Stimulated activated CD4-positive, alpha-beta T cell treated with anti-CD3 and anti-CD28 coated beads, Interleukin-12 subunit alpha, Interleukin-12 subunit beta, amount 100 ng/mL, for 24 hours (primary cell): ENCODE measurements around the gene RDX.
"Not testable (repeated sequence)": the region's sequence is repeated elsewhere in the genome, so short reads cannot be mapped to it uniquely, and the experiment has no call there.

Experiments used
- DNase-seq, 2 experiments: peaks; one replicate each; pipeline ENCODE4 v3.0.0-alpha.2; 2020; ENCODE audit warnings: low read depth in 2 of 2

Gene RDX

GRCh38 chr11:110272919-110273318 lies 23.5 kb downstream of the RDX start:
- DNase-seq, result no peak

- no peak for DNase-seq
Measured at GRCh38 chr11:110269996-110270395, 26.4 kb downstream of the RDX start.

- no peak for DNase-seq
Measured at GRCh38 chr11:110268441-110268840, 28.0 kb downstream of the RDX start.

GRCh38 chr11:110262072-110262403 lies 34.4 kb downstream of the RDX start:
- DNase-seq, result no peak

DNA sequence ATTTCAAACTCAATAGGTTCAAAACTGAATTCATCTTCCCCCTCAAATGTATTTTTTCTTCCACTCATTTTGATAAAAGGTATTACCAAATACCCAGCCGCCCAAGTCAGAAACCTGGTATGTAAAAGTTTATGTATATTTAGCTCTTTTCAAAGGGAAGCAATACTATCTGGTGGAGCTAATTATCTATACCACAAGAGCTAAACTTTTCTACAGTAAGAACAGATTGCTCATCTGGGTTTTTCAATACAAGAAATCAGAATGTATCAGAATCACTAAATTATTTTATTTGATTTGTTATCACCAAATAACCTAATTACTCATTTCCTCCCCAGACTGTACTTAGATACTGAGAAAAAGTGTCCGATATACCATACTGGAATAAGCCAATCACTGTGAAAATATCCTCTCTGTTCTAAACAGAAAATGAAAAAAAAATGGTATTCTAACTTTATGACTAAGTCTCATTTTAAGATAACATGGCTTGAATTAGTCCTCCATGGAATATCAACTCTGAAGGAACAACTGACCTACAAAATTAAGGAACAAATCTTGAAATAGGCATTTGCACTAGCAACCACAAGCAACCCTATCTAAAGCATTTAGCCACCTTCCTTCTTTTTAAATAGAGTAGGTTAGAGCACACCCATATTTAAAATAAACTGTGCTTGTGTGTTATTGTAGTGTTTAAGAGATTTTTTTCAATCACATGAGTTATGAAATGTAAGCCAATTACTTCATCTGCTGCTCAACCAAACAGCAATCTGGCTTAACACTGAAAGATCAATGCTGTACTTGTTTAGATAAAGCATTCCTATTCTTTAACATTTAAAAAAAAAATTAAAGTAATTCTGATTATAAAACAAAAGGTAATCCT lies 35.0 kb downstream of the RDX start:
- DNase-seq, result no peak

DNA sequence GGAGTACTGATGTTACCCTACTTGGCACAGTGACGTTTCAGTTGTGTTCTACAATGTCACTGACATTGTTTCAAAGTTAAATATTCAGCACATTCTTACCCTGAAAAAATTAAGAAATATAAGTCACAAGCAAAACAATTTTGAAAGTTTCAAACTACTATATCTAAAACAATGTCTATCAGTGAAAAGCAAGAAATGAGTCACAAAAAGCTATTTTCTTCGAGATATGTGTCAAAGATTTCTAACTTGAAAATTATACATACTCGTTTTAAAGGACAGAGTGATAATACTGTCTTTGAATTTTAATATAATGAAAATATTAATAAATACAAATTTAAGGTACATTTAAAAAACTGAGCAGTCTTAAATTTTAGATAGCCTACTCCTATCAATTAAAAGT lies 42.9 kb downstream of the RDX start:
- no peak for DNase-seq

GRCh38 chr11:110251836-110252235 lies 44.6 kb downstream of the RDX start:
- no peak for DNase-seq

- no peak for DNase-seq
Measured at GRCh38 chr11:110250168-110250567, 46.2 kb downstream of the RDX start.

GRCh38 chr11:110249766-110250165 lies 46.6 kb downstream of the RDX start:
- no peak for DNase-seq

GRCh38 chr11:110249066-110249465 lies 47.3 kb downstream of the RDX start:
- DNase-seq, result no peak

DNA sequence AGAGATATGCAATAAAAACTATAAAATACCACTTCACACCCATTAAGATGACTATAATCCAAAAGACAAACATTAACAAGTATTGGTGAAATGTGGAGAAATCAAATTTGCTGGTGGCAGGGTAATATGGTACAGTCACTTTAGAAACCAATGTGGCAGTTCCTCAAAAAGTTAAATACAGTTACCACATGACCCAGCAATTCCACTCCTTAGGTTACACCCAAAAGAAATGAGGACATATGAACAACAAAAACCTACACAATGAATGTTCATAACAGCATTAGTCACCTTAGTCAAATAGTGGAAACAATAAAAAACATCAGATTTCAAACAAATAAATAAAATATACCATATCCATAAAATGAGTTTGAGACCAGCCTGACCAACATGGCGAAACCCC lies 52.6 kb downstream of the RDX start:
- DNase-seq, result no peak

- DNase-seq, result no peak
Measured at GRCh38 chr11:110242746-110243145, 53.7 kb downstream of the RDX start.

GRCh38 chr11:110242188-110242587 lies 54.2 kb downstream of the RDX start:
- no peak for DNase-seq

DNA sequence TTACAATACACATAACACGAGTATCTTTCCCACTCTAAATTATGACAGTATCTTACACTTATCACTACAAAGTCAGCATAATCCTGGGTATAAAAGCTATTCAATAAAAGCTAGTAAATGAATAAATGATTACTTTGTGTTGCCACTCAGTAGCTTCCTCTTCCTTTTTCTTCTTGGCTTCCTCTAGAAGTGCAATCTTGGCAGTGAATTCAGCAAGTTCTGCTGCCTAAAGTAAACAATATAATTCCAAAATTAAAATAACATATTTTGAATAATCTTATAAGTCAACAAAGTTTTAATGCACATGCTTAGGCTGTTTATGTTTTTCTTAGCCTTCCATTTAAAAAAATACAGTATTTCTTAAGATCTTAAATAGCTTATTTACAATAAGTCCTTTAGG lies 60.4 kb downstream of the RDX start:
- DNase-seq, result no peak

- DNase-seq, result no peak
Measured at GRCh38 chr11:110230377-110230776, 66.0 kb downstream of the RDX start.

DNA sequence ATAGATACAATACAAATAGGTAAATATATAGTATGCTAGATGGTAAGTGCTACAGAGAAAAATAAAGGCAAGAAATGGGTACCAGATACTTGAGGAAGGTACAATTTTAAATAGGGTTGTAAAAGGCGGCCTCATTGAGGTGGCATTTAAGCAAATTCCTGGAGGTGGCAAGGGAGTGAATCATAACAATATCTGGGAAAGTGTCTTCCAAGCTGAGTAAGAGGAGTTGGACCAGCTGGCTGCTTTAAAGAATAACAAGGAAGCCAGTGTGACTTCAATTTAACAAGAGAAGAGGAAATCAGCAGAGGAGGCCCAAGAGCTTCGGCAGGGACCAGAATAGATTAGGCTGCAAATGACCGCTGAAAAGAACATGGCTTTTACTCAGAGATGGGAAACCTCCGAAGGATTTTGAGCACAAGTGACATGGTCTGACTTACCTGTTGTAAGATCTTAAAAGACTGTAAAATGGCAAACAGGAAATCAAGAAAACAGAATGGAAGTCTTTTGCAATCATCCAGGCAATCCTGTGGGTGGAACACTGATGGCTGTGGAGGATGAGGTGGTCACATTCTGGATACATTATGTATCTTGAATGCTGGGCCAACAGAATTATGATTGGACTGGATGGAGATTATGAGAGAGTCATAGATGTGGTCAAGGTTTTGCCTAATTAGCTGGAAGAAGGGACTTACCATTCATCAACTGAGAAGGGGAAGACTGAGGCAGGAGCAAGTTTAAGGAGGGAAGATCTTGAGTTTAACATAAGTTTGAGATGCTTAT lies 77.2 kb downstream of the RDX start:
- DNase-seq, result no peak

GRCh38 chr11:110217936-110218335 lies 78.5 kb downstream of the RDX start:
- DNase-seq, result no peak

DNA sequence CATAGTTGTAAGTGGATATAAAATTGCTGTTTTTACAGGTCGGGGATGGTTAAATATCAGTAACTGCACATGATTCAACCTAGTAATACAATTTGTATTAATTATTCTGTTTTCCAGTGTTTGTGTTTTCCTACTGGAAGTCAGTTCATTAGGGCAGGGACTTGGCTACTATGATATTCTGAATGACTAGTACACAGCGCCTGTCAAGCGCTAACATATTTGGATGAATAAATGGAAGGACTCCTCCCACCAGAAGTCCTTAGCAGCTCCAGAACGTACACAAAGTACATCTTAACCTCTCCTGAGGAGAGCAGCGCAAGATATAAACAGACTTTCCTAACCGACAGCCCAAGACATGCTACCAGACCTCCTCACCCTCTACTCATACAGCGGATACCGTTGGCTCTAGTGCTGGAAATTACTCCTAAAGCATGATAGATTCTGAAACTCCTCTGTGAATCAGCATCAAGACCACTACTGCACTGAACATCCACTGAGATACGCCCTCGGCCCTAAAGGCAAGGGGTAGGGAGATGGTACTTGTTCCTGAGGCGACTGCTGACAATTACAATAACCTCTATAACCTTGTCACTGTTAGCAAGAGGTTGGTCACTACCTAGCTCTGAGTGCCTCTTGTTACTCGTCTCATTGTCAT lies 79.1 kb downstream of the RDX start:
- no peak for DNase-seq

DNA sequence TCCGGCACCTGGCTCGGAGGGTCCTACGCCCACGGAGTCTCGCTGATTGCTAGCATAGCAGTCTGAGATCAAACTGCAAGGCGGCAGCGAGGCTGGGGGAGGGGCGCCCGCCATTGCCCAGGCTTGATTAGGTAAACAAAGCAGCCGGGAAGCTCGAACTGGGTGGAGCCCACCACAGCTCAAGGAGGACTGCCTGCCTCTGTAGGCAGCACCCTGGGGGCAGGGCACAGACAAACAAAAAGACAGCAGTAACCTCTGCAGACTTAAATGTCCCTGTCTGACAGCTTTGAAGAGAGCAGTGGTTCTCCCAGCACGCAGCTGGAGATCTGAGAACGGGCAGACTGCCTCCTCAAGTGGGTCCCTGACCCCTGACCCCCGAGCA lies 87.1 kb downstream of the RDX start:
- DNase-seq, result not testable (repeated sequence)

DNA sequence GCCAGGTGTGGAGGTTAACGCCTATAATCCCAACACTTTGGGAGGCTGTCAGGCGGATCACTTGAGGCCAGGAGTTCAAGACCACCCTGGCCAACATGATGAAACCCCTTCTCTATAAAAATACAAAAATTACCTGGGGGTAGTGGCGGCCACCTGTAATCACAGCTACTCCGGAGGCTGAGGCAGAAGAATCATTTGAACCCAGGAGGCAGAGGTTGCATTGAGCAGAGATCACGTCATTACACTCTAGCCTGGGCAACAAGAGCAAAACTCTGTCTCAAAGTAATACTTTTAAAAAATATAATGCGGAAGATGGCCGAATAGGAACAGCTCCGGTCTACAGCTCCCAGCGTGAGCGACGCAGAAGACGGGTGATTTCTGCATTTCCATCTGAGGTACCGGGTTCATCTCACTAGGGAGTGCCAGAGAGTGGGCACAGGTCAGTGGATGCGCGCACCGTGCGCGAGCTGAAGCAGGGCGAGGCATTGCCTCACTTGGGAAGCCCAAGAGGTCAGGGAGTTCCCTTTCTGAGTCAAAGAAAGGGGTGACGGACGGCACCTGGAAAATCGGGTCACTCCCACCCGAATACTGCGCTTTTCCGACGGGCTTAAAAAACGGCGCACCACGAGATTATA lies 87.6 kb downstream of the RDX start:
- not testable (repeated sequence) for DNase-seq

GRCh38 chr11:110207123-110207522 lies 89.3 kb downstream of the RDX start:
- no peak for DNase-seq

DNA sequence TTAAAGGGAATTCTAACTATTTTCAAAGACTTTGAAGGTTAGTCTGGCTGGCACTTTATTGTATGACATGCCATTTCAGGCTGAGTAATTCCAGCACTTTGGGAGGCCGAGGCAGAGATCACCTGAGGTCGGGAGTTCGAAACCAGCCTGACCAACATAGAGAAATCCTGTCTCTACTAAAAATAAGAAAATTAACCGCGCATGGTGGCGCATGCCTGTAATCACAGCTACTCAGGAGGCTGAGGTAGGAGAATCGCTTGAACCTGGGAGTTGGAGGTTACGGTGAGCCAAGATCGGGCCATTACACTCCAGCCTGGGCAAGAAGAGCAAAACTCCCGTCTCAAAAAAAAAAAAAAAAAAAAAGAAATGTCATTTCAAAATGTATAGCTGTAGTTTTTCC lies 95.6 kb downstream of the RDX start:
- DNase-seq, result no peak
